HepG2 (cell line): ENCODE results near the gene SORBS2. TPM values are rescaled to one million over a fixed set of nuclear protein-coding genes. Genes with fewer than 3 reads are reported as not detected.

Experiments used
- ATAC-seq: fragments of 200-7000 bp; cut with Tn5 transposase; 3 replicates; pipeline ENCODE4 v1.9.1; 2020; ENCODE audit warnings: mild to moderate bottlenecking, moderate library complexity
- BruUV-seq: library from RNA; stranded (reverse); fragments of 400-500 nt; replicated peaks from 2 replicates; lab custom pipeline; 2021; lab: Mats Ljungman, UMichigan
- CTCF ChIA-PET: fragments of 300-600 bp; formaldehyde crosslinking; extraction: SDS; loops from one replicate; lab custom pipeline; 2021; ENCODE audit warnings: low total read pairs, inconsistent platforms, low intra/inter-chr PET ratio; lab: Yijun Ruan, JAX
- POLR2A ChIA-PET: fragments of 350-600 bp; sonication (Branson Sonifier 250); formaldehyde crosslinking; loops from one replicate; lab custom pipeline; 2020; ENCODE audit warnings: antibody characterized with exemption, inconsistent platforms; lab: Yijun Ruan, JAX
- DNase-seq: peaks from one replicate; pipeline ENCODE4 v3.0.0-alpha.2; 2015; ENCODE audit warnings: low spot score
- FAIRE-seq: peaks from 3 replicates; lab custom pipeline; 2011; peaks lifted over from hg19 to GRCh38; lab: Jason Lieb, UNC
- H2AFZ ChIP-seq: one replicate; pipeline ENCODE4 v1.6.1; 2011; ENCODE audit warnings: low read length, inconsistent platforms
- H3K27ac ChIP-seq: fragments of 300-600 bp; 3 replicates; pipeline ENCODE4 v1.8.0; 2011; ENCODE audit warnings: mixed run types, mild to moderate bottlenecking, mixed read lengths, low read length, inconsistent platforms; ENCODE audit not compliant: insufficient read depth; ENCODE audit errors: extremely low read length
- H3K27me3 ChIP-seq, 2 experiments: fragments of 200-600 bp in 1 of 2; 2 replicates in 1 of 2; 3 replicates in 1 of 2; pipeline versions ENCODE4 v1.6.0 to v1.8.0; 2011; ENCODE audit warnings: low read length in 2 of 2, mild to moderate bottlenecking in 2 of 2, moderate library complexity in 2 of 2, inconsistent platforms in 1 of 2; ENCODE audit not compliant: insufficient read depth in 2 of 2, control insufficient read depth in 1 of 2
- H3K36me3 ChIP-seq, 2 experiments: fragments of 200-600 bp in 1 of 2; replicated peaks in 1 of 2; 2 replicates in 1 of 2; 3 replicates in 1 of 2; pipeline versions ENCODE4 v1.5.1 to v1.8.0; 2011; ENCODE audit warnings: low read length in 2 of 2, inconsistent platforms in 1 of 2; ENCODE audit not compliant: insufficient read depth in 2 of 2, control insufficient read depth in 1 of 2
- H3K4me1 ChIP-seq: 2 replicates; pipeline ENCODE4 v1.5.1; 2012; ENCODE audit warnings: low read length, inconsistent platforms; ENCODE audit not compliant: insufficient read depth
- H3K4me2 ChIP-seq: 2 replicates; pipeline ENCODE4 v1.6.0; 2011; ENCODE audit warnings: low read depth, low read length, inconsistent platforms
- H3K4me3 ChIP-seq, 3 experiments: fragments of 200-600 bp in 1 of 3; sonication (generic), shearing (Covaris generic) in 1 of 3; replicated peaks in 1 of 3; 2 replicates each; pipeline ENCODE4 v1.5.1; 2011 to 2016; ENCODE audit warnings: low read length in 3 of 3, inconsistent platforms in 2 of 3, low read depth in 2 of 3, mild to moderate bottlenecking in 2 of 3, control low read depth in 1 of 3, mixed read lengths in 1 of 3; ENCODE audit not compliant: insufficient read depth in 1 of 3
- H3K79me2 ChIP-seq: one replicate; pipeline ENCODE4 v1.6.1; 2011; ENCODE audit warnings: low read length, inconsistent platforms; ENCODE audit not compliant: insufficient read depth
- H3K9ac ChIP-seq: 2 replicates; pipeline ENCODE4 v1.6.0; 2011; ENCODE audit warnings: mild to moderate bottlenecking, low read depth, low read length, inconsistent platforms; ENCODE audit not compliant: insufficient read depth
- H3K9me3 ChIP-seq: 2 replicates; pipeline ENCODE4 v1.5.1; 2012; ENCODE audit warnings: mild to moderate bottlenecking, low read length
- H4K20me1 ChIP-seq: 2 replicates; pipeline ENCODE4 v1.6.0; 2011; ENCODE audit warnings: inconsistent platforms, mild to moderate bottlenecking, low read length, moderate library complexity; ENCODE audit not compliant: insufficient read depth
- ATF7 ChIP-seq, 2 experiments: fragments of 450-650 bp in 1 of 2; sonication (generic) in 1 of 2; formaldehyde crosslinking in 1 of 2; IDR thresholded peaks; 2 replicates each; pipeline versions ENCODE4 v1.4.0 to v1.6.1; 2016 to 2020; ENCODE audit warnings: antibody characterized with exemption in 1 of 2, mild to moderate bottlenecking in 1 of 2, missing genetic modification reagents in 1 of 2
- DRAP1 ChIP-seq: IDR thresholded peaks from 2 replicates; pipeline ENCODE4 v1.6.1; 2016; ENCODE audit warnings: missing genetic modification reagents, missing compliant biosample characterization
- FIP1L1 ChIP-seq: fragments of 200-400 bp; formaldehyde crosslinking; IDR thresholded peaks from 2 replicates; pipeline ENCODE4 v1.6.1; 2018; ENCODE audit warnings: low read depth, mild to moderate bottlenecking, low read length, moderate library complexity, borderline replicate concordance; ENCODE audit not compliant: insufficient read depth
- FOXC1 ChIP-seq: sonication (generic); formaldehyde crosslinking; IDR thresholded peaks from 2 replicates; pipeline ENCODE4 v1.8.0; 2022; ENCODE audit warnings: mild to moderate bottlenecking, missing genetic modification reagents, borderline replicate concordance
- KDM4B ChIP-seq: sonication (generic); formaldehyde crosslinking; IDR thresholded peaks from 2 replicates; pipeline ENCODE4 v1.4.0; 2020; ENCODE audit warnings: missing genetic modification reagents
- MAFK ChIP-seq, 2 experiments: IDR thresholded peaks in 1 of 2; conservative IDR thresholded peaks in 1 of 2; 2 replicates each; pipeline ENCODE4 v1.6.1; 2011; ENCODE audit warnings: improper control_type of control experiment in 2 of 2, low read length in 2 of 2
- MYPOP ChIP-seq: sonication (generic); formaldehyde crosslinking; IDR thresholded peaks from 2 replicates; pipeline ENCODE4 v1.8.1; 2023; ENCODE audit warnings: mild to moderate bottlenecking, moderate library complexity, missing genetic modification reagents
- SALL2 ChIP-seq: sonication (generic); formaldehyde crosslinking; IDR thresholded peaks from 2 replicates; pipeline ENCODE4 v1.8.1; 2023; ENCODE audit warnings: mild to moderate bottlenecking, missing genetic modification reagents, inconsistent platforms
- SNAI1 ChIP-seq: sonication (generic); formaldehyde crosslinking; IDR thresholded peaks from 2 replicates; pipeline ENCODE4 v1.5.0; 2020; ENCODE audit warnings: mild to moderate bottlenecking, missing genetic modification reagents, borderline replicate concordance
- TMF1 ChIP-seq: sonication (generic); formaldehyde crosslinking; IDR thresholded peaks from 2 replicates; pipeline ENCODE4 v1.8.1; 2022; ENCODE audit warnings: low read depth, missing genetic modification reagents
- ZBTB26 ChIP-seq: IDR thresholded peaks from 2 replicates; pipeline ENCODE4 v1.6.1; 2016; ENCODE audit warnings: missing compliant biosample characterization, missing genetic modification reagents, borderline replicate concordance
- ZBTB7A ChIP-seq: sonication (generic); formaldehyde crosslinking; IDR thresholded peaks from 2 replicates; pipeline ENCODE4 v1.8.0; 2022; ENCODE audit warnings: mild to moderate bottlenecking, missing genetic modification reagents
- ZNF234 ChIP-seq: sonication (generic); formaldehyde crosslinking; conservative IDR thresholded peaks from 2 replicates; pipeline ENCODE4 v1.5.1; 2020; ENCODE audit warnings: mild to moderate bottlenecking, missing genetic modification reagents
- ZNF282 ChIP-seq: fragments of 450-650 bp; IDR thresholded peaks from 2 replicates; pipeline ENCODE4 v1.6.1; 2018; ENCODE audit not compliant: partially characterized antibody
- ZNF326 ChIP-seq: sonication (generic); formaldehyde crosslinking; IDR thresholded peaks from 2 replicates; pipeline ENCODE4 v1.4.0; 2020; ENCODE audit warnings: missing genetic modification reagents, borderline replicate concordance
- ZNF354B ChIP-seq: sonication (generic); formaldehyde crosslinking; IDR thresholded peaks from 2 replicates; pipeline ENCODE4 v1.8.0; 2022; ENCODE audit warnings: mild to moderate bottlenecking, missing genetic modification reagents
- ZNF549 ChIP-seq: sonication (generic); formaldehyde crosslinking; IDR thresholded peaks from 2 replicates; pipeline ENCODE4 v1.5.0; 2020; ENCODE audit warnings: missing genetic modification reagents
- ZNF704 ChIP-seq: sonication (generic); formaldehyde crosslinking; IDR thresholded peaks from 2 replicates; pipeline ENCODE4 v1.8.1; 2023; ENCODE audit warnings: mild to moderate bottlenecking, inconsistent platforms, moderate library complexity, missing genetic modification reagents, borderline replicate concordance
- ZZZ3 ChIP-seq: sonication (generic); formaldehyde crosslinking; IDR thresholded peaks from 2 replicates; pipeline ENCODE4 v1.4.0; 2020; ENCODE audit warnings: missing genetic modification reagents, mild to moderate bottlenecking, borderline replicate concordance
- WGBS: methylation state at CpG from one replicate; pipeline ENCODE4 v1.1.6; 2017; ENCODE audit warnings: low lambda C conversion rate; 5-methylcytosine and 5-hydroxymethylcytosine counted together
- in situ Hi-C: cut with HindIII; loops from 2 replicates; pipeline ENCODE4 v1.10.0; 2017; ENCODE audit warnings: low pct_unique_long_range_greater_than_20kb; ENCODE audit not compliant: extremely low pct_ligation_motif_present
- intact Hi-C: fragments of 100-400 bp; cut with micrococcal nuclease; formaldehyde crosslinking; loops from one replicate; pipeline ENCODE4 v1.10.0; 2022; ENCODE audit not compliant: unreplicated experiment
- polyA plus RNA-seq, 8 experiments: library from polyadenylated mRNA; depleted of rRNA in 3 of 8; stranded (reverse) in 7 of 8; unstranded in 1 of 8; fragments of >200 nt; fragmentation: Illumina TruSeq in 4 of 8; extraction: Trizol in 4 of 8; gene quantifications; 2 replicates each; pipeline versions ENCODE4 v1.2.1 to v1.2.3, GENCODE V29; 2011 to 2016; ENCODE audit warnings: low read depth in 4 of 8, missing spikeins in 1 of 8, mixed read lengths in 1 of 8; ENCODE audit not compliant: insufficient read depth in 1 of 8
- total RNA-seq, 5 experiments: library from RNA; depleted of rRNA; stranded (reverse); fragments of >200 nt; fragmentation: Illumina TruSeq; extraction: Trizol; gene quantifications; 2 replicates each; pipeline ENCODE4 v1.2.3, GENCODE V29; 2016; ENCODE audit warnings: low read depth in 1 of 5

Gene SORBS2
- total and polyA plus RNA-seq, 2 of the 13 experiments (the other 11 are each of a cell fraction or from before 2014, with no cell fraction given): 25.0 to 80.5 TPM

GRCh38 chr4:185697488-185697887 is 114.5 kb downstream of the SORBS2 start:
- POLR2A ChIA-PET: no interaction called here
- no TSS peak for BruUV-seq
- 96% methylated on average over 3 of the region's 3 CpGs for WGBS
- Histone ChIP-seq H3K4me3 (no peak overlapping the region), H3K9me3 (no peaks in the 10 kb centered on the region), H3K79me2 (no peaks in the 10 kb centered on the region), H3K27me3 (no peaks in the 10 kb centered on the region), H3K4me2 (no peak overlapping the region), H4K20me1 (no peaks in the 10 kb centered on the region), H3K9ac (no peak overlapping the region), H3K27ac (no peak overlapping the region), H3K36me3 (no peaks in the 10 kb centered on the region), H2AFZ (no peak overlapping the region), H3K4me1 (peaks cover 6% of the 10 kb centered on the region; the same call in 1 of the 2 replicates)
- intact Hi-C loops: no loop called here
- DNase-seq (no peak), FAIRE-seq (no peak), ATAC-seq (no peak)
- in situ Hi-C loops: no loop called here
- no peak for TF ChIP-seq KDM4B
- TF ChIP-seq ZBTB26 (CRISPR knock-in tag): no peak
- TF ChIP-seq ATF7 (IDR thresholded peaks at IDR 0.05): no peak
- no peak for TF ChIP-seq ATF7 (CRISPR knock-in tag; IDR thresholded peaks at IDR 0.05)
- TF ChIP-seq ZNF549 (CRISPR knock-in tag): no peak
- TF ChIP-seq ZNF282: no peak
- no peak for TF ChIP-seq SALL2 (CRISPR knock-in tag)
- TF ChIP-seq TMF1 (CRISPR knock-in tag): no peak
- TF ChIP-seq DRAP1: no peak
- TF ChIP-seq MAFK (conservative IDR thresholded peaks at IDR 0.05 in 1 of 2, IDR thresholded peaks at IDR 0.05 in 1 of 2; ENCODE audit: low read length in 2 of 2): no peak
- no peak for TF ChIP-seq ZNF704
- TF ChIP-seq MYPOP (CRISPR knock-in tag): no peak
- TF ChIP-seq ZNF354B (CRISPR knock-in tag): no peak
- TF ChIP-seq ZNF234: no peak
- no peak for TF ChIP-seq FIP1L1
- no peak for TF ChIP-seq SNAI1 (CRISPR knock-in tag)
- no peak for TF ChIP-seq ZZZ3 (CRISPR knock-in tag)
- no peak for TF ChIP-seq ZNF326 (CRISPR knock-in tag)
- no peak for TF ChIP-seq FOXC1
- no peak for TF ChIP-seq ZBTB7A
- CTCF ChIA-PET: no interaction called here
